Measurements from ENCODE around the gene SLC9A2. TPM values are rescaled to one million over a fixed set of nuclear protein-coding genes. Genes with fewer than 3 reads are reported as not detected.

SLC9A2 gene
- polyA plus RNA-seq, 3 donors = not detected

DNA sequence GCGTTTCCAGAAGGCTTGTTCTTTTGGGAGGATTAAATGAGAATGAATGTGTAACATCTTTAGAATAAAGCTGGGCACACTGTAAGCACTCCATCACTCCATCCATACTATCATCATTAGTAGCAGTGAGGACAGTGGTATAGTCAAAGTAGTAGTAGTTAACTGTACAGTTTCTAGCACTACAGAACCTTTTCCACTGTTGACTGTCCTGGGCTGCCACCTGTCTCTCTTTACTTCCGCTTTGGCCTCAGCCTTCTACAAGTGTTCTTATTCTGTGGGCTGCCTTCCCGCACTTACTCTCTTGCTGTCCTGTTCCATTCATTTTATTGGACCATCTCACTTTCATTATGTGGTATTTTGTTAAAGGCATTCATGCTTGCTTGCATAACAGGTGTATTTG, 3.3 kb downstream of the SLC9A2 start:
- DNase-seq = no peak
- Histone ChIP-seq H3K9ac (ENCODE audit: insufficient read depth, low read length, poor library complexity, severe bottlenecking) (no peak overlapping the region), H3K9me3 (replicated peaks in 1 of 2; ENCODE audit: control insufficient read depth in 1 of 2, insufficient read depth in 1 of 2, low read length in 2 of 2) (peaks cover 0 to 7% of the 10 kb centered on the region in 2 donors), H2AFZ (ENCODE audit: insufficient read depth, low read depth, low read length, poor library complexity, severe bottlenecking) (no peak overlapping the region), H3K4me3 (replicated peaks in 1 of 3; ENCODE audit: low read depth in 2 of 3, low read length in 3 of 3) (no peak overlapping the region), H3K27ac (ENCODE audit: low read depth in 1 of 2, low read length in 2 of 2) (no peak overlapping the region), H3K36me3 (replicated peaks in 1 of 2; ENCODE audit: control insufficient read depth in 1 of 2, insufficient read depth in 2 of 2, low read length in 2 of 2) (no peaks in the 10 kb centered on the region), H4K20me1 (ENCODE audit: insufficient read depth, low read length) (no peaks in the 10 kb centered on the region), H3K4me1 (ENCODE audit: control insufficient read depth in 1 of 2, insufficient read depth in 2 of 2, low read length in 2 of 2) (peaks cover 12 to 16% of the 10 kb centered on the region in 2 donors), H3K79me2 (ENCODE audit: insufficient read depth, low read length) (no peaks in the 10 kb centered on the region), H3K27me3 (ENCODE audit: control insufficient read depth in 2 of 2, insufficient read depth in 2 of 2, low read length in 2 of 2) (peaks cover 46% of the 10 kb centered on the region in 2 donors), H3K4me2 (replicated peaks; ENCODE audit: extremely low read depth, low read length, poor library complexity, severe bottlenecking) (no peak overlapping the region)
- TF ChIP-seq, protein P1, sequence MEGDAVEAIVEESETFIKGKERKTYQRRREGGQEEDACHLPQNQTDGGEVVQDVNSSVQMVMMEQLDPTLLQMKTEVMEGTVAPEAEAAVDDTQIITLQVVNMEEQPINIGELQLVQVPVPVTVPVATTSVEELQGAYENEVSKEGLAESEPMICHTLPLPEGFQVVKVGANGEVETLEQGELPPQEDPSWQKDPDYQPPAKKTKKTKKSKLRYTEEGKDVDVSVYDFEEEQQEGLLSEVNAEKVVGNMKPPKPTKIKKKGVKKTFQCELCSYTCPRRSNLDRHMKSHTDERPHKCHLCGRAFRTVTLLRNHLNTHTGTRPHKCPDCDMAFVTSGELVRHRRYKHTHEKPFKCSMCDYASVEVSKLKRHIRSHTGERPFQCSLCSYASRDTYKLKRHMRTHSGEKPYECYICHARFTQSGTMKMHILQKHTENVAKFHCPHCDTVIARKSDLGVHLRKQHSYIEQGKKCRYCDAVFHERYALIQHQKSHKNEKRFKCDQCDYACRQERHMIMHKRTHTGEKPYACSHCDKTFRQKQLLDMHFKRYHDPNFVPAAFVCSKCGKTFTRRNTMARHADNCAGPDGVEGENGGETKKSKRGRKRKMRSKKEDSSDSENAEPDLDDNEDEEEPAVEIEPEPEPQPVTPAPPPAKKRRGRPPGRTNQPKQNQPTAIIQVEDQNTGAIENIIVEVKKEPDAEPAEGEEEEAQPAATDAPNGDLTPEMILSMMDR (IDR thresholded peaks at IDR 0.05) = no peak
- Mint-ChIP-seq H3K4me1 (peaks cover 14% of the 10 kb centered on the region), H3K36me3 (peaks cover 0 to 3% of the 10 kb centered on the region in 2 donors), H3K27me3 (ENCODE audit: low read depth in 3 of 3) (peaks cover 36 to 59% (median 43%) of the 10 kb centered on the region in 3 donors), H3K4me3 (no peak overlapping the region), H3K9me3 (peaks cover 0 to 14% (median 2%) of the 10 kb centered on the region in 7 donors), H3K27ac (no peak overlapping the region)
- intact Hi-C loops (cut with micrococcal nuclease) = no loop called here
- WGBS (ENCODE audit: insufficient coverage) = 100% methylated on average over 1 of the region's 3 CpGs

DNA sequence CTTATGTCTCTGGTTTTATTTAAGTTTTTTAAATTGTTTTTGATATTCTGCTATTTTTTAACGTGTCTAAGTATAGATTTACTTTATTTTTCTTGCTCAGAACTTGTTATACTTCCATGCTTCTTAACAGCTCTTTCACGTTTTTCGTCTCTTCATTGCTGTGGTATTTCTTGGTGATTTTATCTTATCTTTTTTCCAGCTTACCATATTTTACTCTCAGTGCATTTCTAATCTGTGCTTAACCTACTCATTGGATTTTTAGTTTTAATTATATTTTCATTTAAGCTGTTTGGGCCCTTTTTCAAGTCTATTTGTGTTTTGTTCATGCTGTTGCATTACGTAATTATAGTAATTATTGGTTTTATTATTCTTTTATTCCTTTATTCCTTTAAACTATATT, 11.1 kb downstream of the SLC9A2 start:
- Histone ChIP-seq H3K27me3 (ENCODE audit: control insufficient read depth in 2 of 2, insufficient read depth in 2 of 2, low read length in 2 of 2) (no peaks in the 10 kb centered on the region), H3K4me3 (replicated peaks in 1 of 3; ENCODE audit: low read depth in 2 of 3, low read length in 3 of 3) (no peak overlapping the region), H3K4me2 (replicated peaks; ENCODE audit: extremely low read depth, low read length, poor library complexity, severe bottlenecking) (no peak overlapping the region), H4K20me1 (ENCODE audit: insufficient read depth, low read length) (no peaks in the 10 kb centered on the region), H2AFZ (ENCODE audit: insufficient read depth, low read depth, low read length, poor library complexity, severe bottlenecking) (no peak overlapping the region), H3K9me3 (replicated peaks in 1 of 2; ENCODE audit: control insufficient read depth in 1 of 2, insufficient read depth in 1 of 2, low read length in 2 of 2) (no peaks in the 10 kb centered on the region), H3K36me3 (replicated peaks in 1 of 2; ENCODE audit: control insufficient read depth in 1 of 2, insufficient read depth in 2 of 2, low read length in 2 of 2) (no peaks in the 10 kb centered on the region), H3K4me1 (ENCODE audit: control insufficient read depth in 1 of 2, insufficient read depth in 2 of 2, low read length in 2 of 2) (no peaks in the 10 kb centered on the region), H3K9ac (ENCODE audit: insufficient read depth, low read length, poor library complexity, severe bottlenecking) (no peak overlapping the region), H3K27ac (ENCODE audit: low read depth in 1 of 2, low read length in 2 of 2) (no peak overlapping the region), H3K79me2 (ENCODE audit: insufficient read depth, low read length) (no peaks in the 10 kb centered on the region)
- no peak overlapping the region for H3K27ac Mint-ChIP-seq
- no peaks in the 10 kb centered on the region for H3K4me1 Mint-ChIP-seq
- H3K36me3 Mint-ChIP-seq = no peaks in the 10 kb centered on the region
- H3K9me3 Mint-ChIP-seq = no peaks in the 10 kb centered on the region
- H3K27me3 Mint-ChIP-seq (ENCODE audit: low read depth in 3 of 3) = peaks cover 2 to 7% (median 2%) of the 10 kb centered on the region in 3 donors
- DNase-seq = no peak
- WGBS (ENCODE audit: insufficient coverage) = no CpG with 5 or more reads among the region's 4 CpGs
- intact Hi-C loops (cut with micrococcal nuclease) = no loop called here
- no peak overlapping the region for H3K4me3 Mint-ChIP-seq
- TF ChIP-seq, protein P1 (IDR thresholded peaks at IDR 0.05) = no peak
